GM12801 (cell line): ENCODE results near the gene MTMR2.

Experiments
- TF ChIP-seq, protein P1 (sequence below): IDR thresholded peaks from one replicate; pipeline ENCODE4 v1.5.1; 2011; ENCODE audit warnings: control low read depth; ENCODE audit not compliant: insufficient read length; ENCODE audit errors: extremely low read depth

The MTMR2 gene

DNA sequence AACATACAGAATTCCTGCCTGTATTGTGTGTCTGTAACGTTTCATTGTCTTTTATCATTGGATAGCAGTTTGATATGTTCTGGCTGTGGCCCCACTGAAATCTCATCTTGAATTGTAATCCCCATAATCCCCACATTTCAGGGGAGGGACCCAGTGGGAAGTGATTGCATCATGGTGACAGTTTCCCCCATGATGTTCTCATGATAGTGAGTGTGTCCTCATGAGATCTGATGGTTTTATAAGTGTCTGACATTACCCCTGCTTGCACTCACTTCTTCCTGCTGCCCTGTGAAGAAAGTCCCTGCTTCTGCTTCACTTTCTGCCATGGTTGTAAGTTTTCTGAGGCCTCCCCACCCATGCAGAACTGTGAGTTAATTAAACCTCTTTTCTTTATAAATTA lies 19.6 kb upstream of the MTMR2 start:
- TF ChIP-seq, protein P1, sequence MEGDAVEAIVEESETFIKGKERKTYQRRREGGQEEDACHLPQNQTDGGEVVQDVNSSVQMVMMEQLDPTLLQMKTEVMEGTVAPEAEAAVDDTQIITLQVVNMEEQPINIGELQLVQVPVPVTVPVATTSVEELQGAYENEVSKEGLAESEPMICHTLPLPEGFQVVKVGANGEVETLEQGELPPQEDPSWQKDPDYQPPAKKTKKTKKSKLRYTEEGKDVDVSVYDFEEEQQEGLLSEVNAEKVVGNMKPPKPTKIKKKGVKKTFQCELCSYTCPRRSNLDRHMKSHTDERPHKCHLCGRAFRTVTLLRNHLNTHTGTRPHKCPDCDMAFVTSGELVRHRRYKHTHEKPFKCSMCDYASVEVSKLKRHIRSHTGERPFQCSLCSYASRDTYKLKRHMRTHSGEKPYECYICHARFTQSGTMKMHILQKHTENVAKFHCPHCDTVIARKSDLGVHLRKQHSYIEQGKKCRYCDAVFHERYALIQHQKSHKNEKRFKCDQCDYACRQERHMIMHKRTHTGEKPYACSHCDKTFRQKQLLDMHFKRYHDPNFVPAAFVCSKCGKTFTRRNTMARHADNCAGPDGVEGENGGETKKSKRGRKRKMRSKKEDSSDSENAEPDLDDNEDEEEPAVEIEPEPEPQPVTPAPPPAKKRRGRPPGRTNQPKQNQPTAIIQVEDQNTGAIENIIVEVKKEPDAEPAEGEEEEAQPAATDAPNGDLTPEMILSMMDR, result no peak

DNA sequence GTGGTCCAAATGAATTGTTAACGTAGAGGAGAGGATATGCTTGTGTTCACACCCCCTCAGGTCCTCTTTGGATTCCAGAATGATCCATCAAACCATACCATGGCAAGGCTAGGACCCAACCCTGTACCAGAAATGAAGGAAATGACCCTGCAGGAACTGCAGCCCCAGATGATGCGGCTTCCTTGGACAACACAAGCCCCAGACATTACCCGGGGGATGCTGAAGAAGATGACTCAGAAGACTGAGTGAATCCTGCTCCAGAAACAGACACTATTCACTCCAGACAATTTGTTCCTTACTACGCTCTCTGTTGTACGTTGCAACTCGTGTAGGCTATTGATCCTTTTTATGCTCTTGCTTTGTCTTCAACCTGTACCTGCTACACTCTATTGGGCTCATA lies 15.2 kb upstream of the MTMR2 start:
- TF ChIP-seq, protein P1, result no peak

DNA sequence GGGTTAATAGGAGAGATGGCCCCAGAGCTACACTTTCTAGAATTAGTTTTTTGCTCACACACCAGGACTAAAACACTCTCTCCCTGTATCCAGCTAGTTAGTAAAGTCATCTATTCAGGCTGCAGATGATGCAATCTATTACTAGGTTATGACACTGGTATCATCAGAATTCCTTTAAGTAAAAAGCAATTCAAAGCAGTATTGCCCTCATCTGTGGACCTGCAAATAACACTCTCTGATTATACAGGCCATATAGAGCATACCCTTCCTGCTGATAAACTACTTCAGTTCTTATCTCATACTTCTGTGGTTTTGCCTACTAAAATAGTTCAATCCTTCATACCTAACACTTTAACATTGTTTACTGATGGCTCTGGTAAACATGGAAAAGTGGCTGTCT lies 13.5 kb upstream of the MTMR2 start:
- TF ChIP-seq, protein P1, result no peak

DNA sequence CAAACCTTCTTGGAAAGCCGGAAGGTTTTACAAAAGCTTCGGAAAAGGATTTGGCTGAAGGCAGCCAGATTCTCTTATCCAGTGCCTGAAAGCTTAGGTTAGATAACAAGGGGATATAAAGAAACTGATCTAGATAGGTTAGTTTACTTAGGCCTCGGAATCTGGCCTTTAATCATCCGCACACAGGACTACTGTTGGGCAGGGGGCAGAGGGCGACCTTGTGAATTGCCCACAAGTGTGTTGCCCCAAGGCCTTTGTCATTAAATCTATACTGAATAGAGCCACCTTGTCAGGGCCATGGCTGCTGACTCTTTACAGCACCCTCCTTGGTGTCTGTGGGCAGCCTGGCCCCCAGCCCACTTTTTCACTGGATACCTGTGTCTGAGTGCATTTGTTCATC lies 9.7 kb upstream of the MTMR2 start:
- TF ChIP-seq, protein P1, result no peak

DNA sequence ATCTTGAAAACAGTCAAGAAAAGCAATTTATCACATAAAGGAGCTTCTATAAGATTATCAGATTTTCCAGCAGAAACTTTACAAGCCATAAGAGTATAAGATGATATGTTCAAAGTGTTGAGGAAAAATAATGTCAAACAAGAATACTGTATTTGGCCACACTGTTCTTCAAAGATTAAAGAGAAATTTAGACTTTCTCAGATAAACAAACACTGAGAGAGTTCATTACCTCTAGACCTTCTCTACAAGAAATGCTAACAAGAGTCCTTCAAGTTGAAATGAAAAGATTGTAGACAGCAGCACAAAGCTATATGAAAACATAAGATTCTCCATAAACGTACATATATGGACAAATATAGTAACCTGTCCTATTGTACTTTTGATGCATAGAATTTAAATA lies 8.0 kb upstream of the MTMR2 start:
- TF ChIP-seq, protein P1, result no peak

DNA sequence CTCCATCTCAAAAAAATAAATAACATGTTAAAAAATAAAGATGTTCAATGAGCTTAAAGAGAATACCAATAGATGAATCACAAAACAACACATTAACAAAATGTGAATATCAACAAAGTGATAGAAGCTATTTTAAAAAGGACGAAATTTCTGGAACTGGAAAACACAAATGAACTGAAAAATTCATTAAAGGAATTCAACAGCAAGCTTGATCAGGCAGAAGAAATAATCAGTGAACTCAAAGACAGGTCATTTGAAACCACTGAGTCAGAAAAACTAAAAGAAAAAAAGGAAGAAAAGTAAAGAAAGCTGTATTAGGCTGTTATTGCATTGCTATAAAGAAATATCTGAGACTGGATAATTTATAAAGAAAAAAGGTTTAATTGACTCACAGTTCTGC lies 7.0 kb upstream of the MTMR2 start:
- TF ChIP-seq, protein P1, result no peak

DNA sequence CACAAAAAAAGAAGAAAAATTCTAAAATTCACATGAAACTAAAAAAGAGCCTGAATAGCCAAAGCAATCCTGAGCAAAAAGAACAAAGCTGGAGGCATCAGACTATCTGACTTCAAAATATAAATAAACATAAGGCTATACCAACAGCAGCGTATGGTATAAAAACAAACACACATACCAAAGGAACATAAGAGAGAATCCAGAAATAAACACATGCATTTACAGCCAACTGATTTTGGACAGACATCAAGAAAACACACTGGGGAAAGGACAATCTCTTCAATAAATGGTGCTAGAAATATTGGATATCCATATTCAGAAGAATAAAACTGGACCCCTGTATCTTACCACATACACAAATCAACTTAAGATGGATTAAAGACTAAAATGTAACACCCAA lies 2.8 kb upstream of the MTMR2 start:
- TF ChIP-seq, protein P1, result no peak

DNA sequence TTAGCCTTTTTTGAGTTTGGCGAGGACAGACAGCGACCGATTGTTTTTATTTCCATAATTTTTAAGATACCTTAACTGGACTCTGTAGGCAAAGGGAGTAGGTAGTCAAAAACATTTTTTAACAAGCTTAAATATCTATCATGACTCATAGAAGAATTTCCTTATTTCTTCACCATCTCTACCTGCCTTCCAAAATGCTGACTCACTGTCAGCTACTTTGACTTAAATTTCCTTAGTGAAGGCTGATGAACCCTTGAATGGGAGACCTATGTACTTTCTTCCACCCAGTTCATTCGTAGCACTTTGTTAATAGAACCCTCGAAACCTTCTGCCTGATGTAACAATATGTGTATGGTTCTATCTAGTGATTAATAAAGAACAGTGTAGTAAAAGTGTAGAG lies 1.1 kb upstream of the MTMR2 start:
- TF ChIP-seq, protein P1, result no peak
